BJ (cell line): ENCODE results near the gene RIPK3. TPM values are rescaled to one million over a fixed set of nuclear protein-coding genes. Genes with fewer than 3 reads are reported as not detected.

Experiments
- CTCF ChIA-PET: fragments of 350-600 bp; formaldehyde crosslinking; extraction: SDS; loops from one replicate; lab custom pipeline; 2021; ENCODE audit warnings: antibody characterized with exemption, inconsistent platforms; lab: Yijun Ruan, JAX
- POLR2A ChIA-PET: fragments of 300-600 bp; sonication (Branson Sonifier 250); formaldehyde crosslinking; extraction: SDS; loops from one replicate; lab custom pipeline; 2021; ENCODE audit warnings: antibody characterized with exemption; lab: Charles Lee
- DNase-seq: peaks from one replicate; pipeline ENCODE4 v3.0.0-alpha.2; 2011; ENCODE audit warnings: low read depth
- H3K27me3 ChIP-seq: 2 replicates; pipeline ENCODE4 v1.6.0; 2011; ENCODE audit warnings: low read length; ENCODE audit not compliant: control insufficient read depth, insufficient read depth
- H3K36me3 ChIP-seq: 2 replicates; pipeline ENCODE4 v1.5.1; 2011; ENCODE audit warnings: low read length; ENCODE audit not compliant: control insufficient read depth, insufficient read depth
- H3K4me3 ChIP-seq: 2 replicates; pipeline ENCODE4 v1.5.1; 2011; ENCODE audit warnings: low read depth, mild to moderate bottlenecking, control low read depth, low read length
- CTCF ChIP-seq: IDR thresholded peaks from 2 replicates; pipeline ENCODE4 v1.5.1; 2011; ENCODE audit warnings: low read depth, mild to moderate bottlenecking, control low read depth, inconsistent platforms, low read length, moderate library complexity; ENCODE audit not compliant: insufficient read depth
- polyA plus RNA-seq: library from polyadenylated mRNA; depleted of rRNA; stranded (reverse); fragments of >200 nt; gene quantifications from 2 replicates; pipeline ENCODE4 v1.2.3, GENCODE V29; 2011

RIPK3 gene
- polyA plus RNA-seq, 1 experiment: 4.4 TPM

GRCh38 chr14:24299255-24300191 is 40.3 kb downstream of the RIPK3 start, which contains the start of the genes DHRS1 and NOP9:
Gene DHRS1, minus strand, starts transcription at chr14:24299780. Its CDS starts 674 bp downstream, at chr14:24299106.
Gene NOP9, plus strand, starts transcription at chr14:24299850. Its CDS starts 105 bp downstream, at chr14:24299955.
- TF ChIP-seq CTCF: no peak
- ChIA-PET POLR2A (interaction anchor here (1.0 kb wide), 1 partner anchor 104 kb away, joined by 3 read pairs; no protein-coding TSS in a partner anchor), CTCF (interaction anchor here (0.7 to 9.8 kb wide), 16 partner anchors 10 to 242 kb away, joined by 3 to 205 read pairs (median 4); partner anchors contain the start of genes CHMP4A, CIDEB, LTB4R and LTB4R2)
- DNase-seq: peak; percentile 32
- H3K27me3 ChIP-seq: no peaks in the 10 kb centered on the region
- peaks cover 20% of the 10 kb centered on the region for H3K36me3 ChIP-seq
- peak within 1 kb of the TSS; percentile 72 for H3K4me3 ChIP-seq

GRCh38 chr14:24298892-24299254 is 40.9 kb downstream of the RIPK3 start:
- ChIA-PET POLR2A (no interaction called here), CTCF (interaction anchor here (0.7 to 9.8 kb wide), 16 partner anchors 10 to 242 kb away, joined by 3 to 205 read pairs (median 7); partner anchors contain the start of genes CHMP4A, CIDEB, LTB4R and LTB4R2)
- DNase-seq: no peak
- peaks cover 18% of the 10 kb centered on the region for H3K36me3 ChIP-seq
- no peak for TF ChIP-seq CTCF
- no peaks in the 10 kb centered on the region for H3K27me3 ChIP-seq
- H3K4me3 ChIP-seq: peak overlapping the region; percentile 72

DNA sequence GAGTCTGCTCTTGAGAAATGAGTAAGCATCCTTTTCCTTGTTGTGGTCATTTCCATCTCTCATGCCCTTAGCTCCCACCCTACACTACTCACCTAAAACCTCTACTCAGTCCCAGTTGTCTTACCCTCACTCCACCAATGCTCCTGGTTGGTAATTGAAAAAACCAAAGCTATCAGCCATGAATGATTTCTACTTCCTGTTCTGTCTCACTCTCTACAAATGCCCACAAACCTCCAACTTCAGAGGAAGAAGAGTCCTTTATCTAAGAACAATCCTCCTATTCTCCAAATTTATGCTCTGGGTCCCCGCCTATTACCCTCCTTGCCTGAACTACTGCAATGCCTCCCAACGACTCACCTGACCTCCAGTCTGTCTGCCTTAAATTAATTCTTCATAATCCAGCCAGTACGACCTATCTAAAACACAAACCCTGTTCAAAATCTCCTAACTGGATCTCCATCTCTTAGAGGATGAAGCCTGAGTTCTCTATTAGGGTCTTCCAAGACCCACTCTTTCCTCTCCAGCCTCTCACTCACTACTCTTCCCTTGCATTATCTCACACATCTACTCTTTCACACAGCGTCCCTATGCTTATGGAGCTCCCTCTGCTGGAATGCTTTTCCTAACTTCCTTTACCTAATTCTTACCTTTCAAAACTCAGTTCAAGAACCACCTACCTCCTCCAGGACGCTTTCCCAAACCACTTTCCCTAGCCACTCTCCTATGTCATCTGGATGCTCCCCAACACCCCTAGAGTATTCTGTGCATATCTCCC is 42.4 kb downstream of the RIPK3 start:
- DNase-seq: no peak
- H3K36me3 ChIP-seq: peaks cover 10% of the 10 kb centered on the region
- peak; percentile 48 for TF ChIP-seq CTCF
- ChIA-PET CTCF (interaction anchor here (0.6 to 9.8 kb wide), 28 partner anchors 8 to 240 kb away, joined by 3 to 205 read pairs (median 5); partner anchors contain the start of genes CHMP4A, CIDEB, DCAF11 and GMPR2), POLR2A (interaction anchor here (0.7 kb wide), 1 partner anchor 62 kb away, joined by 3 read pairs; no protein-coding TSS in a partner anchor)
- no peaks in the 10 kb centered on the region for H3K27me3 ChIP-seq
- H3K4me3 ChIP-seq: no peak overlapping the region

GRCh38 chr14:24296341-24297157 is 43.2 kb downstream of the RIPK3 start:
- no peaks in the 10 kb centered on the region for H3K27me3 ChIP-seq
- ChIA-PET CTCF (interaction anchor here (0.7 to 9.8 kb wide), 23 partner anchors 8 to 239 kb away, joined by 3 to 205 read pairs (median 6); partner anchors contain the start of genes CIDEB, DCAF11, GMPR2 and LTB4R), POLR2A (no interaction called here)
- no peak overlapping the region for H3K4me3 ChIP-seq
- peaks cover 10% of the 10 kb centered on the region for H3K36me3 ChIP-seq
- TF ChIP-seq CTCF: peak; percentile 79
- DNase-seq: peak; percentile 49
